ENCODE data around the gene SUCNR1. TPM values are rescaled to one million over a fixed set of nuclear protein-coding genes. Genes with fewer than 3 reads are reported as not detected.

SUCNR1 gene
- total RNA-seq, 1 experiment from 2014 or later: not detected

DNA sequence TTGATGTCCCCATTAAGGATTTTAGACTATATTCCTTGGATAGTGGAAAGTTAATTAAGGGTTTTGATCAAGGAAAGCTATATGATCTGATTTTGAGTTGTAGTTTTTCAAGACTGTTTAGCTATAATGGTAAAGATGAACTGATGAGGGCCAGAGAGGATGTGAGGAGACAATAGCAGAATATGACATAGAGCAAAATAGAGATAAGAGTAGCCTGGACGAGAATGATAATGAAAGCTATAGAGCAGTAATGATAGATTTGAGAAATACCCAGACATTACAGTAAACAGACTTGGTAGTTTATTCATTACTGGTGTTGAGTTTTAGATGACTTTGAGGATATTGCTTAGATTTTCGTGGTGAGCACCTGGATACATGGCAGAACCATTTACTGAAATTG is 3.8 kb downstream of the SUCNR1 start:
- Mint-ChIP-seq H3K36me3 (ENCODE audit: insufficient read depth, unreplicated experiment) (no peaks in the 10 kb centered on the region), H3K4me1 (ENCODE audit: insufficient read depth, unreplicated experiment) (peaks cover 13% of the 10 kb centered on the region), H3K4me3 (ENCODE audit: unreplicated experiment) (no peak overlapping the region), H3K27ac (ENCODE audit: low read depth, unreplicated experiment) (no peak overlapping the region), H3K9me3 (ENCODE audit: unreplicated experiment) (no peaks in the 10 kb centered on the region), H3K27me3 (ENCODE audit: insufficient read depth, unreplicated experiment) (no peaks in the 10 kb centered on the region)
- intact Hi-C loops (cut with micrococcal nuclease): no loop called here
- TF ChIP-seq, protein P1, sequence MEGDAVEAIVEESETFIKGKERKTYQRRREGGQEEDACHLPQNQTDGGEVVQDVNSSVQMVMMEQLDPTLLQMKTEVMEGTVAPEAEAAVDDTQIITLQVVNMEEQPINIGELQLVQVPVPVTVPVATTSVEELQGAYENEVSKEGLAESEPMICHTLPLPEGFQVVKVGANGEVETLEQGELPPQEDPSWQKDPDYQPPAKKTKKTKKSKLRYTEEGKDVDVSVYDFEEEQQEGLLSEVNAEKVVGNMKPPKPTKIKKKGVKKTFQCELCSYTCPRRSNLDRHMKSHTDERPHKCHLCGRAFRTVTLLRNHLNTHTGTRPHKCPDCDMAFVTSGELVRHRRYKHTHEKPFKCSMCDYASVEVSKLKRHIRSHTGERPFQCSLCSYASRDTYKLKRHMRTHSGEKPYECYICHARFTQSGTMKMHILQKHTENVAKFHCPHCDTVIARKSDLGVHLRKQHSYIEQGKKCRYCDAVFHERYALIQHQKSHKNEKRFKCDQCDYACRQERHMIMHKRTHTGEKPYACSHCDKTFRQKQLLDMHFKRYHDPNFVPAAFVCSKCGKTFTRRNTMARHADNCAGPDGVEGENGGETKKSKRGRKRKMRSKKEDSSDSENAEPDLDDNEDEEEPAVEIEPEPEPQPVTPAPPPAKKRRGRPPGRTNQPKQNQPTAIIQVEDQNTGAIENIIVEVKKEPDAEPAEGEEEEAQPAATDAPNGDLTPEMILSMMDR (IDR thresholded peaks at IDR 0.05; ENCODE audit: unreplicated experiment): no peak
- CTCF ChIA-PET: interaction anchor here (0.7 kb wide), 1 partner anchor 408 kb away, joined by 3 read pairs; no protein-coding TSS in a partner anchor
- no peak for DNase-seq (ENCODE audit: unreplicated experiment)
- BruUV-seq (replicated peaks): no TSS peak
- POLR2A ChIA-PET: no interaction called here

DNA sequence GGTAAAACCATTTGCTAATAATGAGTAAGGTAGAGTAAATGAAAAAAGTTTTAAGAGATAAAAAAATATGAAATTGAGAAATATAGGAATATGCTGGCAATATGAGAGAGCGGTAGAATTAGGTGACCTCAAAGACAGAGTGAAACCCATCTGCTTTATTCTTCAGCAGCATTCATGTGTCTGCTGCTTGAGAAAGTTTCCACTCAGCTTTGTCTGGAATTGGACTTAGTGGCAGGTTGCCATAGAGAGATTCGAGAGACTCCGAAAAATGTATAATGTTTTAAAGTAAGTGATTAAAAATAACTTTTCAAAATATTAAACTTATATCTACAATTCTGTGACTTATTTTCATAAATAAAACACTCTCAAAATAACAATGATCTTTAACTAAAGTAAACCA is 5.0 kb downstream of the SUCNR1 start:
- Mint-ChIP-seq H3K4me3 (ENCODE audit: unreplicated experiment) (no peak overlapping the region), H3K36me3 (ENCODE audit: insufficient read depth, unreplicated experiment) (no peaks in the 10 kb centered on the region), H3K27ac (ENCODE audit: low read depth, unreplicated experiment) (no peak overlapping the region), H3K9me3 (ENCODE audit: unreplicated experiment) (no peaks in the 10 kb centered on the region), H3K4me1 (ENCODE audit: insufficient read depth, unreplicated experiment) (peaks cover 13% of the 10 kb centered on the region), H3K27me3 (ENCODE audit: insufficient read depth, unreplicated experiment) (no peaks in the 10 kb centered on the region)
- BruUV-seq (replicated peaks): no TSS peak
- TF ChIP-seq, protein P1 (IDR thresholded peaks at IDR 0.05; ENCODE audit: unreplicated experiment): no peak
- ChIA-PET CTCF (interaction anchor here (0.6 kb wide), 1 partner anchor 612 kb away, joined by 3 read pairs; no protein-coding TSS in a partner anchor), POLR2A (interaction anchor here (0.9 kb wide), 1 partner anchor 9 kb away, joined by 3 read pairs; no protein-coding TSS in a partner anchor)
- DNase-seq (ENCODE audit: unreplicated experiment): no peak
- intact Hi-C loops (cut with micrococcal nuclease): no loop called here

DNA sequence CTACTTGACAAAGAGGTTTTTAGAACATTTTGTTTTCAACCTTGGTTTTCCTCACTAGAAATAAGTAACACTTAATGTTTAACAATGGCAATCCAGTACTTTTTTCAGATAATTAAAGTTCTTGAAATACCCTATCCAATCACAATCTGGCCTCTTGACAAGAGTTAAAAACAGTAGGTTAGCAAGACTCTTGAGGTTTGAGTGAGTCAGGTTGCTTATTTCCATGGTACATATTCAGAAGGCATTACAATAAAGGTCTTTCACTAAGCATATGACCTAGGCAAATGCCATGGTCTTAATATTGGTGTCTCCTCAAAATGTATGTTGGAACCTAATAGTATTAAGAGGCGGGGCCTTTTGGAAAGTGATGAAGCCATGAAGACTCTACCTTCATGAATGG is 5.6 kb downstream of the SUCNR1 start:
- intact Hi-C loops (cut with micrococcal nuclease): no loop called here
- no peaks in the 10 kb centered on the region for H3K36me3 Mint-ChIP-seq (ENCODE audit: insufficient read depth, unreplicated experiment)
- ChIA-PET POLR2A (no interaction called here), CTCF (no interaction called here)
- H3K9me3 Mint-ChIP-seq (ENCODE audit: unreplicated experiment): no peaks in the 10 kb centered on the region
- no peak overlapping the region for H3K4me3 Mint-ChIP-seq (ENCODE audit: unreplicated experiment)
- BruUV-seq (replicated peaks): no TSS peak
- no peak for DNase-seq (ENCODE audit: unreplicated experiment)
- TF ChIP-seq, protein P1 (IDR thresholded peaks at IDR 0.05; ENCODE audit: unreplicated experiment): no peak
- no peak overlapping the region for H3K27ac Mint-ChIP-seq (ENCODE audit: low read depth, unreplicated experiment)
- no peaks in the 10 kb centered on the region for H3K27me3 Mint-ChIP-seq (ENCODE audit: insufficient read depth, unreplicated experiment)
- H3K4me1 Mint-ChIP-seq (ENCODE audit: insufficient read depth, unreplicated experiment): peaks cover 13% of the 10 kb centered on the region

DNA sequence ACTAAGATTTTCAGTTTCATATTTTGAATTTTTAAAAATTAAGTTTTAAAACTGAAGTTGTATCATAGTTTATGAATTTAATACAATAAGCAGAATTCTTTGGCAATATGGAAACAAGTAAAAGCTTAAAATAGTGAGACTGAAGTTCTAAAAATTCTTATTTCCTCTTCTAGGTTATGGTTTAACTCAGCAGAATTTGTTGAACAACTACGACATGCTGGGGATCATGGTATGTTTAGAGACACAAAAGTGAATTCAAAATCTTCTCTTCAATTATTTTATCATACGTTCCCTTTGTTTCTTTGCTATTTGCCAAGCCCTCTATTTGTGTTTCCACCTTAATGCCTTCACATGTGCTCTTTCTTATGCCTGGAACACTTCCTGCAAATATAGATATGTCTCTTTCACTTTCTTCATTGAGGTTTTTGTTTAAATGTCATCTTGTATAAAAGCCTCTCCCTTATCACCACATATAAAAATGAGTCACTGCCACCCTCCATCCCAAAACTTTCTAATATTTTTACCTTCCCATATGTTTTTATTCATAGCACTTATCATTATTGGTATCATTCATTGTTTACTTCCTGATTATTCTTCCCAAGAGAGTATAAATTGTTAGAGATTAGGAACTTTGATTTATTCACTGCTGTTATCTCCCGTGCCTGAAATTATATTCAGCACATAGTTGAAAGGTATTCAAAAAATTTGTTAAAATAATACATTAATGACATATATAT is 6.4 kb downstream of the SUCNR1 start:
- TF ChIP-seq, protein P1 (IDR thresholded peaks at IDR 0.05; ENCODE audit: unreplicated experiment): no peak
- Mint-ChIP-seq H3K36me3 (ENCODE audit: insufficient read depth, unreplicated experiment) (no peaks in the 10 kb centered on the region), H3K27ac (ENCODE audit: low read depth, unreplicated experiment) (no peak overlapping the region), H3K27me3 (ENCODE audit: insufficient read depth, unreplicated experiment) (no peaks in the 10 kb centered on the region), H3K4me3 (ENCODE audit: unreplicated experiment) (no peak overlapping the region), H3K9me3 (ENCODE audit: unreplicated experiment) (no peaks in the 10 kb centered on the region), H3K4me1 (ENCODE audit: insufficient read depth, unreplicated experiment) (peaks cover 13% of the 10 kb centered on the region)
- CTCF ChIA-PET: no interaction called here
- no TSS peak for BruUV-seq (replicated peaks)
- DNase-seq (ENCODE audit: unreplicated experiment): no peak
- POLR2A ChIA-PET: no interaction called here
- intact Hi-C loops (cut with micrococcal nuclease): no loop called here
